Measurements from ENCODE around the gene CAVIN1. TPM values are rescaled to one million over a fixed set of nuclear protein-coding genes. Genes with fewer than 3 reads are reported as not detected.

The CAVIN1 gene
- total RNA-seq, 1 donor from 2014 or later = 53.3 TPM

GRCh38 chr17:42408061-42408460, 15.0 kb downstream of the CAVIN1 start:
- no peak overlapping the region for H3K4me3 Mint-ChIP-seq
- H3K27ac Mint-ChIP-seq = no peak overlapping the region

GRCh38 chr17:42407289-42407836, 15.7 kb downstream of the CAVIN1 start:
- peaks cover 8% of the 10 kb centered on the region for H3K36me3 Mint-ChIP-seq
- no peaks in the 10 kb centered on the region for H3K9me3 Mint-ChIP-seq
- TF ChIP-seq CTCF (IDR thresholded peaks at IDR 0.05; ENCODE audit: unreplicated experiment) = no peak
- no peaks in the 10 kb centered on the region for H3K27me3 Mint-ChIP-seq (ENCODE audit: low read depth)
- no peak overlapping the region for H3K4me3 Mint-ChIP-seq
- peaks cover 22% of the 10 kb centered on the region for H3K4me1 Mint-ChIP-seq
- no peak for DNase-seq (ENCODE audit: low spot score in 2 of 2, unreplicated experiment in 2 of 2)
- peak overlapping the region; percentile 16 for H3K27ac Mint-ChIP-seq

More at GRCh38 chr17:42408061-42408460, 15.0 kb downstream of the CAVIN1 start:
- TF ChIP-seq CTCF (IDR thresholded peaks at IDR 0.05; ENCODE audit: unreplicated experiment) = no peak
- H3K36me3 Mint-ChIP-seq = peaks cover 8% of the 10 kb centered on the region
- no peaks in the 10 kb centered on the region for H3K9me3 Mint-ChIP-seq
- H3K27me3 Mint-ChIP-seq (ENCODE audit: low read depth) = no peaks in the 10 kb centered on the region
- DNase-seq (ENCODE audit: low spot score in 2 of 2, unreplicated experiment in 2 of 2) = no peak
- H3K4me1 Mint-ChIP-seq = peaks cover 21% of the 10 kb centered on the region

GRCh38 chr17:42406615-42407288, 16.3 kb downstream of the CAVIN1 start:
- H3K4me1 Mint-ChIP-seq = peaks cover 28% of the 10 kb centered on the region
- H3K27ac Mint-ChIP-seq = no peak overlapping the region
- DNase-seq (ENCODE audit: low spot score in 2 of 2, unreplicated experiment in 2 of 2) = no peak
- H3K9me3 Mint-ChIP-seq = no peaks in the 10 kb centered on the region
- no peak overlapping the region for H3K4me3 Mint-ChIP-seq
- H3K27me3 Mint-ChIP-seq (ENCODE audit: low read depth) = no peaks in the 10 kb centered on the region
- no peak for TF ChIP-seq CTCF (IDR thresholded peaks at IDR 0.05; ENCODE audit: unreplicated experiment)
- peaks cover 8% of the 10 kb centered on the region for H3K36me3 Mint-ChIP-seq

GRCh38 chr17:42405963-42406495, 17.0 kb downstream of the CAVIN1 start:
- peaks cover 8% of the 10 kb centered on the region for H3K36me3 Mint-ChIP-seq
- DNase-seq (ENCODE audit: low spot score in 2 of 2, unreplicated experiment in 2 of 2) = peak; percentile 45 to 83
- no peaks in the 10 kb centered on the region for H3K9me3 Mint-ChIP-seq
- peaks cover 28% of the 10 kb centered on the region for H3K4me1 Mint-ChIP-seq
- H3K27me3 Mint-ChIP-seq (ENCODE audit: low read depth) = no peaks in the 10 kb centered on the region
- no peak overlapping the region for H3K27ac Mint-ChIP-seq
- TF ChIP-seq CTCF (IDR thresholded peaks at IDR 0.05; ENCODE audit: unreplicated experiment) = peak; percentile 69
- no peak overlapping the region for H3K4me3 Mint-ChIP-seq

- no peaks in the 10 kb centered on the region for H3K27me3 Mint-ChIP-seq (ENCODE audit: low read depth)
- no peaks in the 10 kb centered on the region for H3K9me3 Mint-ChIP-seq
- no peak for DNase-seq (ENCODE audit: low spot score in 2 of 2, unreplicated experiment in 2 of 2)
- no peak overlapping the region for H3K4me3 Mint-ChIP-seq
- peaks cover 27% of the 10 kb centered on the region for H3K4me1 Mint-ChIP-seq
- H3K36me3 Mint-ChIP-seq = peaks cover 8% of the 10 kb centered on the region
- no peak overlapping the region for H3K27ac Mint-ChIP-seq
- no peak for TF ChIP-seq CTCF (IDR thresholded peaks at IDR 0.05; ENCODE audit: unreplicated experiment)
Measured at GRCh38 chr17:42405076-42405475, 18.0 kb downstream of the CAVIN1 start.

Data from mesothelial cell of epicardium (in vitro differentiated cells).